Effector memory CD8-positive, alpha-beta T cell (primary cell): ENCODE results near the gene THEM4.

Source experiments
- ATAC-seq: fragments of 150-1000 bp; cut with Tn5 transposase; replicated peaks from 2 replicates; pipeline ENCODE4 v1.10.0; 2021; ENCODE audit warnings: mild to moderate bottlenecking, moderate library complexity
- DNase-seq, 3 experiments: peaks; one replicate each; pipeline ENCODE4 v3.0.0; 2021
- H3K27ac Mint-ChIP-seq, 2 donors: one replicate each; pipeline ENCODE4 v1.8.0; 2022; ENCODE audit warnings: mild to moderate bottlenecking in 2 of 2, mixed read lengths in 2 of 2, moderate library complexity in 2 of 2
- H3K27me3 Mint-ChIP-seq, 2 donors: one replicate each; pipeline ENCODE4 v1.8.0; 2022; ENCODE audit warnings: mixed read lengths in 2 of 2
- H3K36me3 Mint-ChIP-seq: one replicate; pipeline ENCODE4 v1.8.0; 2022; ENCODE audit warnings: mild to moderate bottlenecking, moderate library complexity, mixed read lengths; ENCODE audit not compliant: insufficient read depth
- H3K4me1 Mint-ChIP-seq, 2 donors: one replicate each; pipeline ENCODE4 v1.8.0; 2022; ENCODE audit warnings: low read depth in 2 of 2, mixed read lengths in 2 of 2
- H3K4me3 Mint-ChIP-seq, 2 donors: one replicate each; pipeline ENCODE4 v1.8.0; 2022; ENCODE audit warnings: mild to moderate bottlenecking in 2 of 2, mixed read lengths in 2 of 2, moderate library complexity in 2 of 2
- H3K9me3 Mint-ChIP-seq, 2 donors: one replicate each; pipeline ENCODE4 v1.8.0; 2022; ENCODE audit warnings: mixed read lengths in 2 of 2

THEM4 gene

GRCh38 chr1:151943591-151943990 is 34.3 kb upstream of the THEM4 start:
- Mint-ChIP-seq H3K36me3 (peaks cover 24% of the 10 kb centered on the region), H3K9me3 (no peaks in the 10 kb centered on the region), H3K27ac (peak overlapping the region; percentile 93 to 96), H3K4me3 (no peak overlapping the region), H3K27me3 (no peaks in the 10 kb centered on the region), H3K4me1 (peaks cover 28 to 50% of the 10 kb centered on the region in 2 donors)
- DNase-seq = no peak
- ATAC-seq = no peak

- Mint-ChIP-seq H3K4me3 (no peak overlapping the region), H3K9me3 (no peaks in the 10 kb centered on the region), H3K4me1 (peaks cover 28 to 50% of the 10 kb centered on the region in 2 donors), H3K27me3 (no peaks in the 10 kb centered on the region), H3K36me3 (peaks cover 24% of the 10 kb centered on the region), H3K27ac (peak overlapping the region in 1 of 2 donors; percentile 93)
- no peak for ATAC-seq
- no peak for DNase-seq
These were observed 33.6 kb upstream of the THEM4 start for GRCh38 chr1:151942882-151943281.

- Mint-ChIP-seq H3K36me3 (peaks cover 17% of the 10 kb centered on the region), H3K4me1 (peaks cover 14 to 35% of the 10 kb centered on the region in 2 donors), H3K4me3 (no peak overlapping the region), H3K9me3 (no peaks in the 10 kb centered on the region), H3K27ac (peak overlapping the region in 1 of 2 donors; percentile 92), H3K27me3 (no peaks in the 10 kb centered on the region)
- ATAC-seq (no peak), DNase-seq (no peak)
These were observed 31.2 kb upstream of the THEM4 start for GRCh38 chr1:151940541-151940940.

- DNase-seq (no peak), ATAC-seq (no peak)
- H3K27me3 Mint-ChIP-seq = peaks cover 5 to 7% of the 10 kb centered on the region in 2 donors
- H3K36me3 Mint-ChIP-seq = peaks cover 9% of the 10 kb centered on the region
- H3K4me1 Mint-ChIP-seq = peaks cover 7 to 28% of the 10 kb centered on the region in 2 donors
- H3K4me3 Mint-ChIP-seq = no peak overlapping the region
- H3K9me3 Mint-ChIP-seq = no peaks in the 10 kb centered on the region
- H3K27ac Mint-ChIP-seq = peak overlapping the region in 1 of 2 donors; percentile 4
These were observed 30.5 kb upstream of the THEM4 start for GRCh38 chr1:151939779-151940178.

DNA sequence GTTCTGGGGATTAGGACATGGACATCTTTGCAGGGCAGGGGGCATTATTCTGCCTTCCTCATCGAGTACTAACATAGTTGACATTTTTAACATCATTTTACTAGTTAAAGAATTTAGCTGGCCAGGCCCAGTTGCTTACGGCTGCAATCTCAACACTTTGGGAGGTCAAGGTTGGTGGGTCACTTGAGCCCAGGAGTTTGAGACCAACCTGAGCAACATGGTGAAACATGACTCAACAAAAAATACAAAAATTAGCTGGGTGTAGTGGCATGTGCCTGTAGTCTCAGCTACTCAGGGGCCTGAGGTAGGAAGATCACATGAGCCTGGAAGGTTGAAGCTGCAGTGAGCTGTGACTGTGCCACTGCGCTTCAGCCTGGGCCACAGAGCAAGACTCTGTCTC is 29.8 kb upstream of the THEM4 start:
- H3K27me3 Mint-ChIP-seq = peaks cover 5 to 8% of the 10 kb centered on the region in 2 donors
- peaks cover 3 to 23% of the 10 kb centered on the region in 2 donors for H3K4me1 Mint-ChIP-seq
- H3K27ac Mint-ChIP-seq = peak overlapping the region; percentile 4 to 5
- H3K36me3 Mint-ChIP-seq = peaks cover 8% of the 10 kb centered on the region
- DNase-seq (no peak), ATAC-seq (no peak)
- no peak overlapping the region for H3K4me3 Mint-ChIP-seq
- H3K9me3 Mint-ChIP-seq = no peaks in the 10 kb centered on the region

- ATAC-seq (no peak), DNase-seq (no peak)
- H3K36me3 Mint-ChIP-seq = peaks cover 8% of the 10 kb centered on the region
- no peak overlapping the region for H3K4me3 Mint-ChIP-seq
- H3K27me3 Mint-ChIP-seq = peaks cover 5 to 8% of the 10 kb centered on the region in 2 donors
- H3K27ac Mint-ChIP-seq = no peak overlapping the region
- peaks cover 5 to 17% of the 10 kb centered on the region in 2 donors for H3K4me1 Mint-ChIP-seq
- H3K9me3 Mint-ChIP-seq = no peaks in the 10 kb centered on the region
These were observed 27.3 kb upstream of the THEM4 start for GRCh38 chr1:151936653-151937052.

GRCh38 chr1:151935894-151936602 is 26.7 kb upstream of the THEM4 start:
- peaks cover 5 to 8% of the 10 kb centered on the region in 2 donors for H3K27me3 Mint-ChIP-seq

GRCh38 chr1:151935154-151935553 is 25.8 kb upstream of the THEM4 start:
- Mint-ChIP-seq H3K27ac (peak overlapping the region in 1 of 2 donors; percentile 62), H3K27me3 (peaks cover 5 to 8% of the 10 kb centered on the region in 2 donors), H3K9me3 (no peaks in the 10 kb centered on the region), H3K4me1 (peaks cover 2 to 6% of the 10 kb centered on the region in 2 donors), H3K4me3 (no peak overlapping the region), H3K36me3 (peaks cover 2% of the 10 kb centered on the region)
- no peak for ATAC-seq
- no peak for DNase-seq

More at GRCh38 chr1:151935894-151936602, 26.7 kb upstream of the THEM4 start:
- Mint-ChIP-seq H3K36me3 (peaks cover 3% of the 10 kb centered on the region), H3K4me3 (no peak overlapping the region), H3K27ac (no peak overlapping the region), H3K9me3 (no peaks in the 10 kb centered on the region), H3K4me1 (peaks cover 2 to 10% of the 10 kb centered on the region in 2 donors)
- no peak for ATAC-seq
- DNase-seq = no peak

GRCh38 chr1:151934048-151934493 is 24.8 kb upstream of the THEM4 start:
- ATAC-seq (peak; percentile 97), DNase-seq (peak; percentile 55 to 64 (median 62))
- Mint-ChIP-seq H3K4me3 (no peak overlapping the region), H3K27ac (no peak overlapping the region), H3K9me3 (no peaks in the 10 kb centered on the region), H3K27me3 (peaks cover 5 to 8% of the 10 kb centered on the region in 2 donors), H3K4me1 (peaks cover 2 to 6% of the 10 kb centered on the region in 2 donors), H3K36me3 (peaks cover 2% of the 10 kb centered on the region)

DNA sequence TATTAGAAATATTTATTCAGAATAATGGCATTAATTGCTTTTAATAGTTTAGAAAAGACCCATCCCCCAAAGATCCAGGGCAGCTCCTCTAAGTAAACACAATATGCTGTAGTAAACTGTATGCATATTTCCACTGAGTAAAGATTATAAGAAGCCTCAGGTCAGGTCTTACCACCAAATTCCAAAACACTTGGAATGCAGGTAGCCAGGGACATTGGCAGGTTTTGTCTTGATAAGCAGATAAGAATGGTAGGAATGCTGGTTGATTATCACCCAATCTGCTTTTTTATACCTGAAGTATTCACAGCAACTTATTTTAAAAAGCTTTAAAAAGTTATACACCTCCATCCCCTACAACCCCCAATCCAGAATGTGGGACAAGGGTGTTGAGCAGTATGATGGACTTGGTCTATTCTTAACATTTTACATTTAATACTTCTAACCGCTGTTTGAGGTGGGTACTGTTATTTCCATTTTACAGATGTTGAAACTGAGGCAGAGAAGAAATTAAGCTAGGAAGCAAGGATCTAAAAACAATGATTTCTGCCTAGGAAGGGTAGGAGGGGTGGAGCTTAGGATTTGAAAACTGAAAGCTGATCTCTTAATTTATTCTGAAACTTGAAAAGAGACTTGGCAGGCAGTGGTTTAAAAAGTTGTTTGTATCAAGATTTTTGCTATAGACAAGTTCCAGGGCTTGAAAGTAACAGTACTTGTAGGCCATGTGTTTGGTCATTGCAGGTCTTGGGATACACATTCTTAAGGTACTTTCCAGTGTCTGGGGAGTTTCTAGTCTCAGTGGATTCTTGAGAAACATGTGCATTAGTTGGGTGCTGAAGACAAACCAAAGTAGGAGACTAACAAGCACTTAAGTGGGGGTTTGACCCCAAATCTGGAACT is 15.6 kb upstream of the THEM4 start:
- Mint-ChIP-seq H3K27ac (peak overlapping the region in 1 of 2 donors; percentile 74), H3K4me1 (peaks cover 0 to 7% of the 10 kb centered on the region in 2 donors), H3K27me3 (no peaks in the 10 kb centered on the region), H3K36me3 (no peaks in the 10 kb centered on the region), H3K4me3 (no peak overlapping the region), H3K9me3 (no peaks in the 10 kb centered on the region)
- DNase-seq (no peak), ATAC-seq (peak; percentile 24)

DNA sequence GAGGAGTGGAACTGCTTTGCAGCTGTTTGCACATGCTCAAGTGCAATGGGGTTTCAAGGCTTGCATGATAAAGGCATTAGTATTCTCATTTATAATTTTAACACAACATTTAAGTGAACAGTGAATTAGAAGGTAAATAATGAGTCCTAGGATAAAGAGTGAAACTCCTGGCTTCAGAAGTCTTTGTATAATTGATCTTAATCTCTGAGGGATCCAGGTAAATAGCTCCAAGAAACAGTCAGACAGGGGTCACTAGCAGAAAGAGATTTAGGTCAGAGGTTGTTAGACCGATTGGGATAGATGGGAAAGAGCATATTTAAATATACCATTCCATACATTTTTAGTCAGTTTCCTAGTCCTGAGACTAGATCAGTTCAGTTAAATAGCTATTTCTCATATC is 14.1 kb upstream of the THEM4 start:
- Mint-ChIP-seq H3K27ac (no peak overlapping the region), H3K4me3 (no peak overlapping the region), H3K36me3 (no peaks in the 10 kb centered on the region), H3K27me3 (no peaks in the 10 kb centered on the region), H3K9me3 (no peaks in the 10 kb centered on the region), H3K4me1 (peaks cover 0 to 7% of the 10 kb centered on the region in 2 donors)
- no peak for ATAC-seq
- no peak for DNase-seq

DNA sequence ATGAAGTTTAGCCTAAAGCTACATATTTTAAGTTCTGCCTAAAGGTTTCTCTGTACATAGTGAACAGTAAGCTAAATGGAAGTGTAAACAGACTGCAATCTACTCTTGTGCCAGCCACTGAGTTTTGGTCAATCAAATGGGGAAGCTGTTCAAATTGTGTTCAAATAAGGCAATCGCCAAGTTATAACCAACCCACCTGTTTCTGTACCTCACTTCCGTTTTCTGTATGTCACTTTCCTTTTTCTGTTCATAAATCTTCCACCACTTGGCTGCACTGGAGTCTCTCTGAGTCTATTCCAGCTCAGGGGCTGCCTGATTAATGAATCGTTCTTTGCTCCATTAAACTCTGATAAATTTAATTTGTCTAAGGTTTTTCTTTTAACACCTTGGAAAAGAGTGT is 10.8 kb upstream of the THEM4 start:
- no peaks in the 10 kb centered on the region for H3K9me3 Mint-ChIP-seq
- H3K36me3 Mint-ChIP-seq = no peaks in the 10 kb centered on the region
- no peaks in the 10 kb centered on the region for H3K27me3 Mint-ChIP-seq
- H3K27ac Mint-ChIP-seq = no peak overlapping the region
- DNase-seq (no peak), ATAC-seq (no peak)
- H3K4me1 Mint-ChIP-seq = peaks cover 0 to 4% of the 10 kb centered on the region in 2 donors
- no peak overlapping the region for H3K4me3 Mint-ChIP-seq

- no peak for DNase-seq
- no peak for ATAC-seq
- Mint-ChIP-seq H3K4me3 (no peak overlapping the region), H3K27ac (no peak overlapping the region), H3K4me1 (no peaks in the 10 kb centered on the region), H3K9me3 (no peaks in the 10 kb centered on the region), H3K36me3 (no peaks in the 10 kb centered on the region), H3K27me3 (no peaks in the 10 kb centered on the region)
These were observed 9.7 kb upstream of the THEM4 start for GRCh38 chr1:151918819-151919610.
